ENCODE results near the gene DVL3. TPM values are rescaled to one million over a fixed set of nuclear protein-coding genes. Genes with fewer than 3 reads are reported as not detected.
A peak's percentile ranks its signal among the peaks of the same experiment; 100 is the strongest.

The DVL3 gene
- total and polyA plus RNA-seq, 9 donors: 30.2 to 93.8 (median 71.1) TPM

DNA sequence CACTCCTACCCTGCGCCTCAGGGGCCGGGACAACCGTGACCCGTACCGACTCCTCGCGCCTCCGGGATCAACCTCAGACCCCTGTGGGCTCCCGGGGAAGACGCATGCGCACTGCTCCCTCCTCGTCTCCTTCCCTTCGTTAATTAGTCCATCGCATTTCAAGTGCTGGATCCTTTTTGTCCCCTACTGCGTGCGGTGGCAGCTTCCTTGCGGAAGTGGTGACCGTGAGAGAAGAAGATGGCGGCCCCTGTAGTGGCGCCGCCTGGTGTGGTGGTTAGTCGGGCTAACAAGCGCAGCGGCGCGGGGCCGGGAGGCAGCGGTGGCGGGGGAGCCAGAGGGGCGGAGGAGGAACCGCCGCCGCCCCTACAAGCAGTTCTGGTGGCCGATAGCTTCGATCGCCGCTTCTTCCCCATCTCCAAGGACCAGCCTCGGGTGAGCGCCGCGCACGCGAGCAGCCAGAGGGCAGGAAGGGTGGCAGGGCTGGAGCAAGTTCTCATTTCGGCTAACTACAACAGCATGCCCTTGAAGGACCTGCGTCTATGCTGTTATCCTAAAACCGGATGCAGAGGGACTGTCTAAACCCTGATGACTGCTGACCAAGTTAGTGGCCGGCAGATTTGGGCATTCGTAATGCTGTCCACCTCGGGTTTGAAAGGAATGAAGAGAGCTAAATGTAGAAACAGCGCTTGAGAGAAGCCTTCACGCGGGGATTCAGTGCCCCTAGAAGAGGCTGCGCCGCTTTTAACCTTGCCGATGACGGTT lies 19.8 kb upstream of the DVL3 start, which contains the start of gene EIF2B5:
Gene EIF2B5 (plus strand): TSS at position 210 of the 762 bp plus-strand sequence. CDS start 28 bp downstream, at position 238.
- Histone ChIP-seq H3K36me3 (no peaks in the 10 kb centered on the region), H3K27ac (peak within 1 kb of the TSS; percentile 80 to 88), H3K4me1 (ENCODE audit: insufficient read depth) (no peaks in the 10 kb centered on the region), H3K9me3 (no peaks in the 10 kb centered on the region), H3K27me3 (no peaks in the 10 kb centered on the region), H3K4me3 (peak within 1 kb of the TSS; percentile 60)
- intact Hi-C loops (cut with DNase I): loop anchor here in 1 of 4 donors (10.0 kb wide), 1 partner anchor 109 kb away; the partner anchor contains the start of genes ALG3 and EEF1AKMT4
- peak; percentile 86 to 91 (median 87) for DNase-seq
- TF ChIP-seq EP300 (IDR thresholded peaks at IDR 0.05): no peak
- TF ChIP-seq, protein P1, sequence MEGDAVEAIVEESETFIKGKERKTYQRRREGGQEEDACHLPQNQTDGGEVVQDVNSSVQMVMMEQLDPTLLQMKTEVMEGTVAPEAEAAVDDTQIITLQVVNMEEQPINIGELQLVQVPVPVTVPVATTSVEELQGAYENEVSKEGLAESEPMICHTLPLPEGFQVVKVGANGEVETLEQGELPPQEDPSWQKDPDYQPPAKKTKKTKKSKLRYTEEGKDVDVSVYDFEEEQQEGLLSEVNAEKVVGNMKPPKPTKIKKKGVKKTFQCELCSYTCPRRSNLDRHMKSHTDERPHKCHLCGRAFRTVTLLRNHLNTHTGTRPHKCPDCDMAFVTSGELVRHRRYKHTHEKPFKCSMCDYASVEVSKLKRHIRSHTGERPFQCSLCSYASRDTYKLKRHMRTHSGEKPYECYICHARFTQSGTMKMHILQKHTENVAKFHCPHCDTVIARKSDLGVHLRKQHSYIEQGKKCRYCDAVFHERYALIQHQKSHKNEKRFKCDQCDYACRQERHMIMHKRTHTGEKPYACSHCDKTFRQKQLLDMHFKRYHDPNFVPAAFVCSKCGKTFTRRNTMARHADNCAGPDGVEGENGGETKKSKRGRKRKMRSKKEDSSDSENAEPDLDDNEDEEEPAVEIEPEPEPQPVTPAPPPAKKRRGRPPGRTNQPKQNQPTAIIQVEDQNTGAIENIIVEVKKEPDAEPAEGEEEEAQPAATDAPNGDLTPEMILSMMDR (IDR thresholded peaks at IDR 0.05): peak in 1 of 3 donors; percentile 33
- TF ChIP-seq POLR2A (IDR thresholded peaks at IDR 0.05): peak; percentile 52
- WGBS, 3 donors: 0 to 1% (median 0%) methylated on average over 53 to 56 of the region's 56 CpGs

DNA sequence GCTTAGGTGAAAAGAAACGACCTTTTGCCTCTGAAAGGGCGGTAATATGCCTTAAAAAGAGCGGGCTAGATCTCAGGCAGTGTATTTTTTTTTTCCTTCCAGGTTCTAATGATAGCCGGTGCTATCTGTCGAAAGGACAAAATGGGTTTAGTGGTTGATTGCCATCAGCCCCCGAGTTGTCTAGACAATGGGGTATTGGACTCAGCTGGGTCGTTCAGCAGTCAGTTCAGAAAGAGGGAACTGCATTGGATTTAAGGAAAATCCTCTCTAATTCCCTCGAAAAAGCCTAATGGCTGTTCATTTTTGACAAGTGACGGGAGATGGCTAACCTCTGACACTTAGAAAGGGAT lies 19.3 kb upstream of the DVL3 start:
- H3K9me3 ChIP-seq: no peaks in the 10 kb centered on the region
- peak overlapping the region; percentile 80 to 88 for H3K27ac ChIP-seq
- DNase-seq: no peak
- H3K4me3 ChIP-seq: peak overlapping the region; percentile 60
- intact Hi-C loops (cut with DNase I): loop anchor here in 1 of 4 donors (10.0 kb wide), 1 partner anchor 109 kb away; the partner anchor contains the start of genes ALG3 and EEF1AKMT4
- WGBS, 3 donors: 4 to 6% (median 6%) methylated on average over 9 of the region's 9 CpGs
- H3K36me3 ChIP-seq: no peaks in the 10 kb centered on the region
- no peak for TF ChIP-seq EP300 (IDR thresholded peaks at IDR 0.05)
- no peaks in the 10 kb centered on the region for H3K27me3 ChIP-seq
- H3K4me1 ChIP-seq (ENCODE audit: insufficient read depth): no peaks in the 10 kb centered on the region

- WGBS, 3 donors: 82 to 90% (median 85%) methylated on average over 10 of the region's 10 CpGs
- TF ChIP-seq, protein P1 (IDR thresholded peaks at IDR 0.05): no peak
- TF ChIP-seq EP300 (IDR thresholded peaks at IDR 0.05) (no peak), POLR2A (IDR thresholded peaks at IDR 0.05) (no peak)
- no peak for DNase-seq
- H3K36me3 ChIP-seq: no peaks in the 10 kb centered on the region
- H3K4me1 ChIP-seq (ENCODE audit: insufficient read depth): no peaks in the 10 kb centered on the region
- no peaks in the 10 kb centered on the region for H3K9me3 ChIP-seq
- H3K27me3 ChIP-seq: no peaks in the 10 kb centered on the region
- intact Hi-C loops (cut with DNase I): loop anchor here in 2 of 4 donors (5.0 to 10.0 kb wide), 2 partner anchors 102 to 104 kb away; partner anchors contain the start of genes ALG3 (in 1 of the 2) and EEF1AKMT4 (in 1 of the 2)
- H3K27ac ChIP-seq: no peak overlapping the region
- H3K4me3 ChIP-seq: no peak overlapping the region
These were observed 14.7 kb upstream of the DVL3 start for GRCh38 chr3:184140436-184140835.

GRCh38 chr3:184142199-184142598 lies 13.0 kb upstream of the DVL3 start:
- WGBS, 3 donors: 88 to 94% (median 90%) methylated on average over 7 of the region's 7 CpGs
- H3K36me3 ChIP-seq: no peaks in the 10 kb centered on the region
- H3K4me1 ChIP-seq (ENCODE audit: insufficient read depth): no peaks in the 10 kb centered on the region
- DNase-seq: no peak
- no peak overlapping the region for H3K27ac ChIP-seq
- H3K27me3 ChIP-seq: no peaks in the 10 kb centered on the region
- H3K9me3 ChIP-seq: no peaks in the 10 kb centered on the region
- no peak overlapping the region for H3K4me3 ChIP-seq
- intact Hi-C loops (cut with DNase I): loop anchor here in 2 of 4 donors (5.0 to 10.0 kb wide), 2 partner anchors 100 to 103 kb away; partner anchors contain the start of genes ALG3 (in 1 of the 2) and EEF1AKMT4 (in 1 of the 2)
- TF ChIP-seq, protein P1 (IDR thresholded peaks at IDR 0.05): no peak
- TF ChIP-seq POLR2A (IDR thresholded peaks at IDR 0.05): no peak
- TF ChIP-seq EP300 (IDR thresholded peaks at IDR 0.05): no peak
